GM23338 (cell line): Measurements from ENCODE around the gene ECE1. TPM values are rescaled to one million over a fixed set of nuclear protein-coding genes. Genes with fewer than 3 reads are reported as not detected.

Source experiments
- ATAC-seq: fragments of 200-7000 bp; cut with Tn5 transposase; 3 replicates; pipeline ENCODE4 v1.9.1; 2020
- DNase-seq: peaks from one replicate; pipeline ENCODE4 v3.0.0-alpha.2; 2015; ENCODE audit warnings: low spot score
- H2AFZ ChIP-seq: fragments of 200-600 bp; sonication (generic); 2 replicates; pipeline ENCODE4 v1.8.0; 2016; ENCODE audit warnings: antibody characterized with exemption, mild to moderate bottlenecking, moderate library complexity
- H3F3A ChIP-seq: fragments of 200-600 bp; sonication (generic); replicated peaks from 2 replicates; pipeline ENCODE4 v1.8.0; 2017; ENCODE audit warnings: antibody characterized with exemption, mixed run types, low read depth
- H3K27ac ChIP-seq: fragments of 200-600 bp; sonication (generic); 2 replicates; pipeline ENCODE4 v1.6.1; 2016; ENCODE audit warnings: low read depth
- H3K27me3 ChIP-seq: fragments of 200-600 bp; sonication (generic); 2 replicates; pipeline ENCODE4 v1.8.0; 2016; ENCODE audit warnings: mild to moderate bottlenecking, mixed run types, moderate library complexity; ENCODE audit not compliant: insufficient read depth
- H3K36me3 ChIP-seq: fragments of 200-600 bp; sonication (generic); 2 replicates; pipeline ENCODE4 v1.8.0; 2016; ENCODE audit warnings: mild to moderate bottlenecking; ENCODE audit not compliant: insufficient read depth
- H3K4me1 ChIP-seq: fragments of 200-600 bp; sonication (generic); 2 replicates; pipeline ENCODE4 v1.8.0; 2016; ENCODE audit warnings: mild to moderate bottlenecking, moderate library complexity; ENCODE audit not compliant: insufficient read depth
- H3K4me2 ChIP-seq: fragments of 200-600 bp; sonication (generic); 2 replicates; pipeline ENCODE4 v1.7.1; 2017; ENCODE audit warnings: mixed run types
- H3K4me3 ChIP-seq: fragments of 200-600 bp; sonication (generic); 2 replicates; pipeline ENCODE4 v1.6.1; 2016; ENCODE audit warnings: mixed run types
- H3K79me2 ChIP-seq: fragments of 200-600 bp; sonication (generic); replicated peaks from 2 replicates; pipeline ENCODE4 v1.8.0; 2017; ENCODE audit warnings: mild to moderate bottlenecking; ENCODE audit not compliant: insufficient read depth
- H3K9me2 ChIP-seq: fragments of 200-600 bp; sonication (generic); 2 replicates; pipeline ENCODE4 v1.8.0; 2017; ENCODE audit not compliant: insufficient read depth
- H4K20me1 ChIP-seq: fragments of 200-600 bp; sonication (generic); replicated peaks from 2 replicates; pipeline ENCODE4 v1.8.0; 2017; ENCODE audit warnings: mild to moderate bottlenecking; ENCODE audit not compliant: insufficient read depth
- H3K27ac Mint-ChIP-seq: 2 replicates; pipeline ENCODE4 v1.8.0; 2020; ENCODE audit warnings: inconsistent platforms, mild to moderate bottlenecking, moderate library complexity, mixed read lengths
- H3K27me3 Mint-ChIP-seq: 3 replicates; pipeline ENCODE4 v1.8.0; 2022; ENCODE audit warnings: low read depth, mild to moderate bottlenecking, moderate library complexity, mixed read lengths, inconsistent platforms; ENCODE audit not compliant: insufficient read depth, poor library complexity
- H3K36me3 Mint-ChIP-seq: 3 replicates; pipeline ENCODE4 v1.8.0; 2021; ENCODE audit warnings: low read depth, mild to moderate bottlenecking, inconsistent platforms, moderate library complexity, mixed read lengths
- H3K4me1 Mint-ChIP-seq: 3 replicates; pipeline ENCODE4 v1.8.0; 2020; ENCODE audit warnings: mild to moderate bottlenecking, inconsistent platforms, mixed read lengths
- H3K4me3 Mint-ChIP-seq: 3 replicates; pipeline ENCODE4 v1.8.0; 2021; ENCODE audit warnings: moderate library complexity, mild to moderate bottlenecking, inconsistent platforms, mixed read lengths
- H3K9me3 Mint-ChIP-seq: 3 replicates; pipeline ENCODE4 v1.8.0; 2020; ENCODE audit warnings: moderate library complexity, mild to moderate bottlenecking, inconsistent platforms, mixed read lengths
- EZH2 ChIP-seq: fragments of 200-600 bp; sonication (generic); IDR thresholded peaks from one replicate; pipeline ENCODE4 v1.8.0; 2017; ENCODE audit warnings: antibody characterized with exemption, mild to moderate bottlenecking, low read depth; ENCODE audit not compliant: unreplicated experiment
- EZH2phosphoT487 ChIP-seq: fragments of 200-600 bp; sonication (generic); IDR thresholded peaks from one replicate; pipeline ENCODE4 v1.8.1; 2018; ENCODE audit warnings: antibody characterized with exemption; ENCODE audit not compliant: unreplicated experiment
- POLR2AphosphoS5 ChIP-seq: IDR thresholded peaks from 2 replicates; pipeline ENCODE4 v1.6.1; 2016; ENCODE audit warnings: antibody characterized with exemption, low read depth
- STAT1 ChIP-seq: IDR thresholded peaks from one replicate; pipeline ENCODE4 v1.6.1; 2016; ENCODE audit warnings: antibody characterized with exemption; ENCODE audit not compliant: unreplicated experiment
- ZNF331 ChIP-seq: fragments of 250-450 bp; sonication (Bioruptor Pico); IDR thresholded peaks from 2 replicates; pipeline ENCODE4 v1.5.0; 2020; ENCODE audit warnings: low read depth, mild to moderate bottlenecking, moderate library complexity
- polyA plus RNA-seq: library from polyadenylated mRNA; unstranded; fragments of >200 nt; fragmentation: Nextera tagmentation; extraction: Ambion mirVana; gene quantifications from 2 replicates; pipeline ENCODE4 v1.2.1, GENCODE V29; 2016
- total RNA-seq: library from RNA; depleted of rRNA; stranded (reverse); fragments of >200 nt; shearing (Covaris generic); gene quantifications from 2 replicates; pipeline ENCODE4 v1.2.3, GENCODE V29; 2014
- TF ChIP-seq, protein P1 (sequence below), 2 experiments: fragments of 200-600 bp in 1 of 2; sonication (generic) in 1 of 2; conservative IDR thresholded peaks; 2 replicates each; pipeline versions ENCODE4 v1.5.1 to v1.6.1; 2016 to 2017; ENCODE audit warnings: antibody characterized with exemption in 2 of 2, low read depth in 2 of 2, mild to moderate bottlenecking in 2 of 2, moderate library complexity in 1 of 2
- TF ChIP-seq, protein P2 (sequence below): IDR thresholded peaks from one replicate; pipeline ENCODE4 v1.6.1; 2018; ENCODE audit warnings: antibody characterized with exemption; ENCODE audit not compliant: unreplicated experiment

The ECE1 gene
- total and polyA plus RNA-seq, 2 experiments from 2014 or later: 11.0 to 45.0 TPM

DNA sequence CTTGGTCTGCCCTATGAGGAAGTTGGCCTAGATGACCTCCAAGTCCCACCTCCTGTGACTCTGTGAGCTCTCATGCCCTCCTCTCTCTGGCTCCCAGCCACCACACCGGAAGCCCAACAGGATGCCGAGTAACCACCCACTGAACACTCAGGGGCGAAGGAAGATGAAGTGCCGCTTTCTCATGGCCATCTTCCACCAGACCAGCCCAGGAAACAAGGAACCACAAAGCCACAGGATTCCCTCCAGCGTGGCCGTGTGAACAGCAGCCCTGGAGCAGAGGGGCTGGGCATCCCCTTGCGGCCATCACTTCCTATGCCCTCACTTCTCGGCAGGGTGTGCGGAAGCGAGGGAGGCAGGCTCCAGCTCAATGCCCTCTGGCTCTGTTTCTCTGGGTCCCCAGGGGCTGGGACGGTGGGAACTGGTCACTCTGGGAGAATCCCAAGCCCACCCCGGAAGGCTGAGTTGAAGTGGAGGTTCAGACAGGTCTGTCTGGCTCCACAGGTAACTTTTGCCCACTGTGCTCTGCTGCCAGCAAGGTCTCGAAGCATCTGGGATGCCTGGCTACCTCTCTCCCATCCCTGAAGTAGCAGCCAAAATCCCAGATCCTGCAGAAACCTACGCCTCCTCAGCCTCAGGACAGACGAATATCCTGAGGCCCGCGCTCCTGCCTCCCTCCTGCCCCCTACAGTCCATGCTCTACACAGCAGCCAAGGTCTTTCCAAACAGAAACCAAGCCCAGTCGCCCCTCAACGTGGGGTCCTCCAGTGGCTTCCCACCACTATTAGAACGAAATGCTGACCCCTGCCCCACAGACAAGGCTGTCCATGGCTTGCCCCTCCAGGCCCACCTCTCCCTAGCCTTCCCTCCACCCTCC is 44.2 kb upstream of the ECE1 start:
- H3K36me3 ChIP-seq: no peaks in the 10 kb centered on the region
- Mint-ChIP-seq H3K36me3 (no peaks in the 10 kb centered on the region), H3K27me3 (peaks cover 16% of the 10 kb centered on the region), H3K9me3 (no peaks in the 10 kb centered on the region), H3K27ac (peak overlapping the region; percentile 81; the same call in 1 of the 2 replicates), H3K4me3 (peak overlapping the region; percentile 65), H3K4me1 (peaks cover 63% of the 10 kb centered on the region)
- peaks cover 3% of the 10 kb centered on the region; the same call in 1 of the 2 replicates for H4K20me1 ChIP-seq
- H3K9me2 ChIP-seq: no peaks in the 10 kb centered on the region
- peaks cover 39% of the 10 kb centered on the region for H3K79me2 ChIP-seq
- TF ChIP-seq, protein P1, sequence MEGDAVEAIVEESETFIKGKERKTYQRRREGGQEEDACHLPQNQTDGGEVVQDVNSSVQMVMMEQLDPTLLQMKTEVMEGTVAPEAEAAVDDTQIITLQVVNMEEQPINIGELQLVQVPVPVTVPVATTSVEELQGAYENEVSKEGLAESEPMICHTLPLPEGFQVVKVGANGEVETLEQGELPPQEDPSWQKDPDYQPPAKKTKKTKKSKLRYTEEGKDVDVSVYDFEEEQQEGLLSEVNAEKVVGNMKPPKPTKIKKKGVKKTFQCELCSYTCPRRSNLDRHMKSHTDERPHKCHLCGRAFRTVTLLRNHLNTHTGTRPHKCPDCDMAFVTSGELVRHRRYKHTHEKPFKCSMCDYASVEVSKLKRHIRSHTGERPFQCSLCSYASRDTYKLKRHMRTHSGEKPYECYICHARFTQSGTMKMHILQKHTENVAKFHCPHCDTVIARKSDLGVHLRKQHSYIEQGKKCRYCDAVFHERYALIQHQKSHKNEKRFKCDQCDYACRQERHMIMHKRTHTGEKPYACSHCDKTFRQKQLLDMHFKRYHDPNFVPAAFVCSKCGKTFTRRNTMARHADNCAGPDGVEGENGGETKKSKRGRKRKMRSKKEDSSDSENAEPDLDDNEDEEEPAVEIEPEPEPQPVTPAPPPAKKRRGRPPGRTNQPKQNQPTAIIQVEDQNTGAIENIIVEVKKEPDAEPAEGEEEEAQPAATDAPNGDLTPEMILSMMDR (conservative IDR thresholded peaks at IDR 0.05; ENCODE audit: low read depth in 2 of 2): peak; percentile 72 to 88
- TF ChIP-seq STAT1 (no peak), POLR2AphosphoS5 (no peak)
- H3K4me3 ChIP-seq: peak overlapping the region; percentile 37; the same call in 1 of the 2 replicates
- DNase-seq (peak; percentile 91), ATAC-seq (peak; percentile 86)
- H3K27me3 ChIP-seq: no peaks in the 10 kb centered on the region
- peak overlapping the region; percentile 66 for H3K4me2 ChIP-seq
- 0 out of 2 replicates have a peak, but pooled peaks cover 7% of the 10 kb centered on the region for H3F3A ChIP-seq
- H2AFZ ChIP-seq: 0 out of 2 replicates have a peak overlapping the region, but pooled peaks have one; percentile 11
- 0 out of 2 replicates have a peak overlapping the region, but pooled peaks have one; percentile 50 for H3K27ac ChIP-seq
- peaks cover 35% of the 10 kb centered on the region for H3K4me1 ChIP-seq

DNA sequence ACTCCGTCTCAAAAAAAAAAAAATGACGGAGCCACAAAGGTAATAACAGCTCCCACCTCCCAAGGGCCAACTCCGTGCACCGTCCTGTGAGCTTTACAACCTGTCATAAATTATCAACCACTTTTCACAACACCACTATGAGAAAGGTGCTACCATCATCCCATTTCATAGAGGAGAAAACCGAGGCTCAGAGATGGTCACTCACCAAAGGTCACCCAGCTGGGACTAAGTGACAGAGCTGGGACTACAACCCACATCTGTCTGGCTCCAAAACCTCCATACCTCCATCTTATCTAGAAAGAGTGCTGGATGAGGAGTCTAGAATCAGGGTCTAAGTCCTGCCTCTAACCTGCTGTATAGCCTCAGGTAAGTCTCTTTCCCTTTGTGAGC is 43.6 kb upstream of the ECE1 start:
- peaks cover 39% of the 10 kb centered on the region for H3K79me2 ChIP-seq
- no peaks in the 10 kb centered on the region for H3K27me3 ChIP-seq
- DNase-seq (no peak), ATAC-seq (no peak)
- H3K4me2 ChIP-seq: no peak overlapping the region
- peaks cover 3% of the 10 kb centered on the region; the same call in 1 of the 2 replicates for H4K20me1 ChIP-seq
- no peak overlapping the region for H3K4me3 ChIP-seq
- no peak overlapping the region for H3K27ac Mint-ChIP-seq
- no peak overlapping the region for H3K4me3 Mint-ChIP-seq
- 0 out of 3 replicates have a peak, but pooled peaks cover 2% of the 10 kb centered on the region for H3K36me3 Mint-ChIP-seq
- no peak overlapping the region for H2AFZ ChIP-seq
- H3K36me3 ChIP-seq: no peaks in the 10 kb centered on the region
- H3F3A ChIP-seq: 0 out of 2 replicates have a peak, but pooled peaks cover 9% of the 10 kb centered on the region
- no peaks in the 10 kb centered on the region for H3K9me2 ChIP-seq
- H3K4me1 ChIP-seq: peaks cover 40% of the 10 kb centered on the region
- H3K4me1 Mint-ChIP-seq: peaks cover 63% of the 10 kb centered on the region
- H3K27ac ChIP-seq: no peak overlapping the region
- H3K27me3 Mint-ChIP-seq: peaks cover 16% of the 10 kb centered on the region
- no peaks in the 10 kb centered on the region for H3K9me3 Mint-ChIP-seq
- no peak for TF ChIP-seq EZH2
- TF ChIP-seq, protein P2, sequence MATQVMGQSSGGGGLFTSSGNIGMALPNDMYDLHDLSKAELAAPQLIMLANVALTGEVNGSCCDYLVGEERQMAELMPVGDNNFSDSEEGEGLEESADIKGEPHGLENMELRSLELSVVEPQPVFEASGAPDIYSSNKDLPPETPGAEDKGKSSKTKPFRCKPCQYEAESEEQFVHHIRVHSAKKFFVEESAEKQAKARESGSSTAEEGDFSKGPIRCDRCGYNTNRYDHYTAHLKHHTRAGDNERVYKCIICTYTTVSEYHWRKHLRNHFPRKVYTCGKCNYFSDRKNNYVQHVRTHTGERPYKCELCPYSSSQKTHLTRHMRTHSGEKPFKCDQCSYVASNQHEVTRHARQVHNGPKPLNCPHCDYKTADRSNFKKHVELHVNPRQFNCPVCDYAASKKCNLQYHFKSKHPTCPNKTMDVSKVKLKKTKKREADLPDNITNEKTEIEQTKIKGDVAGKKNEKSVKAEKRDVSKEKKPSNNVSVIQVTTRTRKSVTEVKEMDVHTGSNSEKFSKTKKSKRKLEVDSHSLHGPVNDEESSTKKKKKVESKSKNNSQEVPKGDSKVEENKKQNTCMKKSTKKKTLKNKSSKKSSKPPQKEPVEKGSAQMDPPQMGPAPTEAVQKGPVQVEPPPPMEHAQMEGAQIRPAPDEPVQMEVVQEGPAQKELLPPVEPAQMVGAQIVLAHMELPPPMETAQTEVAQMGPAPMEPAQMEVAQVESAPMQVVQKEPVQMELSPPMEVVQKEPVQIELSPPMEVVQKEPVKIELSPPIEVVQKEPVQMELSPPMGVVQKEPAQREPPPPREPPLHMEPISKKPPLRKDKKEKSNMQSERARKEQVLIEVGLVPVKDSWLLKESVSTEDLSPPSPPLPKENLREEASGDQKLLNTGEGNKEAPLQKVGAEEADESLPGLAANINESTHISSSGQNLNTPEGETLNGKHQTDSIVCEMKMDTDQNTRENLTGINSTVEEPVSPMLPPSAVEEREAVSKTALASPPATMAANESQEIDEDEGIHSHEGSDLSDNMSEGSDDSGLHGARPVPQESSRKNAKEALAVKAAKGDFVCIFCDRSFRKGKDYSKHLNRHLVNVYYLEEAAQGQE: no peak
- no peak for TF ChIP-seq STAT1
- TF ChIP-seq POLR2AphosphoS5: no peak
- TF ChIP-seq EZH2phosphoT487: no peak
- no peak for TF ChIP-seq ZNF331 (CRISPR knock-in tag)
- TF ChIP-seq, protein P1 (conservative IDR thresholded peaks at IDR 0.05; ENCODE audit: low read depth in 2 of 2): no peak
